Lower leg skin (tissue), 4 donors: ENCODE measurements around the gene SLC46A1. TPM values are rescaled to one million over a fixed set of nuclear protein-coding genes. Genes with fewer than 3 reads are reported as not detected.

Source experiments
- DNase-seq, 2 donors: peaks; one replicate each; pipeline ENCODE4 v3.0.0-alpha.2; 2019; ENCODE audit warnings: low spot score in 2 of 2
- H3K4me3 ChIP-seq: fragments of 200-600 bp; sonication (generic); 2 replicates; pipeline ENCODE4 v1.5.1; 2017; ENCODE audit warnings: mild to moderate bottlenecking, low read depth; ENCODE audit not compliant: poor library complexity, severe bottlenecking
- POLR2A ChIP-seq, 2 donors: fragments of 450-650 bp; IDR thresholded peaks; one replicate each; pipeline ENCODE4 v1.6.1; 2016 to 2017; ENCODE audit warnings: antibody characterized with exemption in 2 of 2, mild to moderate bottlenecking in 1 of 2, moderate library complexity in 1 of 2
- WGBS, 2 donors: methylation state at CpG; one replicate each; pipeline ENCODE4 v1.1.5; 2018; 5-methylcytosine and 5-hydroxymethylcytosine counted together
- intact Hi-C: fragments of 100-400 bp; cut with DNase I; formaldehyde crosslinking; loops from one replicate; pipeline ENCODE4 v1.15.0; 2023; ENCODE audit warnings: low total_unique reads
- total RNA-seq, 4 donors: library from RNA; depleted of rRNA; stranded (reverse); fragments of >200 nt; gene quantifications; one replicate each; pipeline ENCODE4 v1.1.0, GENCODE V29; 2016
- TF ChIP-seq, protein P1 (sequence below), 3 donors: fragments of 450-650 bp; IDR thresholded peaks; one replicate each; pipeline ENCODE4 v1.5.1; 2016; ENCODE audit warnings: antibody characterized with exemption in 3 of 3, mild to moderate bottlenecking in 3 of 3, moderate library complexity in 2 of 3

Gene SLC46A1
- total RNA-seq, 4 donors from 2014 or later, result 0.89 to 11.5 (median 4.5) TPM

DNA sequence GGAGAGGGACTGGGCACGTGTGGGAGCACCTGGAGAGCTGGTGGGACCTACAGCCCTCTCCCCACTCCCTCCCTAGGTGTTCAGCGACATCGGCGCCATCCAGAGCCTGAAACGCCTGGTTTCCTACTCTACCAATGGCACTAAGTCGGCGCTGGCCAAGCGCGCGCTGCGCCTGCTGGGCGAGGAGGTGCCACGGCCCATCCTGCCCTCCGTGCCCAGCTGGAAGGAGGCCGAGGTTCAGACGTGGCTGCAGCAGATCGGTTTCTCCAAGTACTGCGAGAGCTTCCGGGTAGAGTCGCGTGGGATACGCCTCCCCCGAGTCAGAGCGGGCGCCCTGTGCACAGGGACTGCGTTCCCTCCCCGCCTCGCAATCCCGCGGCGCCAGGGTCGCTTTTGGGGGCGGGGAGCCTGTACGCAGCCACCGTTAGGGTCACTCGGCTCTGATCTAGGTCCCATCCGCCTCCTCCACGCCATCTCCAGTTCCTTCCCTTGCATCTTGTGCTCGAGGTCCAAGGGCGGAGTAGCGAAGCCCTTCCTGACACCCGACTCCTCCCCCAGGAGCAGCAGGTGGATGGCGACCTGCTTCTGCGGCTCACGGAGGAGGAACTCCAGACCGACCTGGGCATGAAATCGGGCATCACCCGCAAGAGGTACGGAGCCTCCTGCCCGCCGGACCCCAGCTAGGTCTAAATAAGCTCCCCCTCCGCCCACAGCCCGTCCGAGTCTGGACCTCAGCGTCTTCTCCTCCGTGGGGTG, 21.6 kb downstream of the SLC46A1 start:
- 8 to 12% methylated on average over 42 to 54 of the region's 56 CpGs for WGBS, 2 donors
- TF ChIP-seq, protein P1, sequence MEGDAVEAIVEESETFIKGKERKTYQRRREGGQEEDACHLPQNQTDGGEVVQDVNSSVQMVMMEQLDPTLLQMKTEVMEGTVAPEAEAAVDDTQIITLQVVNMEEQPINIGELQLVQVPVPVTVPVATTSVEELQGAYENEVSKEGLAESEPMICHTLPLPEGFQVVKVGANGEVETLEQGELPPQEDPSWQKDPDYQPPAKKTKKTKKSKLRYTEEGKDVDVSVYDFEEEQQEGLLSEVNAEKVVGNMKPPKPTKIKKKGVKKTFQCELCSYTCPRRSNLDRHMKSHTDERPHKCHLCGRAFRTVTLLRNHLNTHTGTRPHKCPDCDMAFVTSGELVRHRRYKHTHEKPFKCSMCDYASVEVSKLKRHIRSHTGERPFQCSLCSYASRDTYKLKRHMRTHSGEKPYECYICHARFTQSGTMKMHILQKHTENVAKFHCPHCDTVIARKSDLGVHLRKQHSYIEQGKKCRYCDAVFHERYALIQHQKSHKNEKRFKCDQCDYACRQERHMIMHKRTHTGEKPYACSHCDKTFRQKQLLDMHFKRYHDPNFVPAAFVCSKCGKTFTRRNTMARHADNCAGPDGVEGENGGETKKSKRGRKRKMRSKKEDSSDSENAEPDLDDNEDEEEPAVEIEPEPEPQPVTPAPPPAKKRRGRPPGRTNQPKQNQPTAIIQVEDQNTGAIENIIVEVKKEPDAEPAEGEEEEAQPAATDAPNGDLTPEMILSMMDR (IDR thresholded peaks at IDR 0.05), result no peak
- no peak for TF ChIP-seq POLR2A (IDR thresholded peaks at IDR 0.05)
- intact Hi-C loops, result no loop called here
- peak; percentile 58 to 93 for DNase-seq
- peak overlapping the region; percentile 44 for H3K4me3 ChIP-seq

DNA sequence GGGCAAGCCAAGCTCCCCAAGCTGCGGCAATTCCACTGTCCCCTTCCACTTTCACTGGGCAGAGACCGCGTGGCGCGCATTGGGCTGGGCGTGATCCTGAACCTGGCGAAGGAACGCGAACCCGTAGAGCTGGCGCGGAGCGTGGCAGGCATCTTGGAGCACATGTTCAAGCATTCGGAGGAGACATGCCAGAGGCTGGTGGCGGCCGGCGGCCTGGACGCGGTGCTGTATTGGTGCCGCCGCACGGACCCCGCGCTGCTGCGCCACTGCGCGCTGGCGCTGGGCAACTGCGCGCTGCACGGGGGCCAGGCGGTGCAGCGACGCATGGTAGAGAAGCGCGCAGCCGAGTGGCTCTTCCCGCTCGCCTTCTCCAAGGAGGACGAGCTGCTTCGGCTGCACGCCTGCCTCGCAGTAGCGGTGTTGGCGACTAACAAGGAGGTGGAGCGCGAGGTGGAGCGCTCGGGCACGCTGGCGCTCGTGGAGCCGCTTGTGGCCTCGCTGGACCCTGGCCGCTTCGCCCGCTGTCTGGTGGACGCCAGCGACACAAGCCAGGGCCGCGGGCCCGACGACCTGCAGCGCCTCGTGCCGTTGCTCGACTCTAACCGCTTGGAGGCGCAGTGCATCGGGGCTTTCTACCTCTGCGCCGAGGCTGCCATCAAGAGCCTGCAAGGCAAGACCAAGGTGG, 24.7 kb downstream of the SLC46A1 start:
- intact Hi-C loops, result no loop called here
- no peak overlapping the region for H3K4me3 ChIP-seq
- no peak for TF ChIP-seq POLR2A (IDR thresholded peaks at IDR 0.05)
- TF ChIP-seq, protein P1 (IDR thresholded peaks at IDR 0.05), result no peak
- no peak for DNase-seq
- WGBS, 2 donors, result 34 to 49% methylated on average over 23 to 59 of the region's 72 CpGs

DNA sequence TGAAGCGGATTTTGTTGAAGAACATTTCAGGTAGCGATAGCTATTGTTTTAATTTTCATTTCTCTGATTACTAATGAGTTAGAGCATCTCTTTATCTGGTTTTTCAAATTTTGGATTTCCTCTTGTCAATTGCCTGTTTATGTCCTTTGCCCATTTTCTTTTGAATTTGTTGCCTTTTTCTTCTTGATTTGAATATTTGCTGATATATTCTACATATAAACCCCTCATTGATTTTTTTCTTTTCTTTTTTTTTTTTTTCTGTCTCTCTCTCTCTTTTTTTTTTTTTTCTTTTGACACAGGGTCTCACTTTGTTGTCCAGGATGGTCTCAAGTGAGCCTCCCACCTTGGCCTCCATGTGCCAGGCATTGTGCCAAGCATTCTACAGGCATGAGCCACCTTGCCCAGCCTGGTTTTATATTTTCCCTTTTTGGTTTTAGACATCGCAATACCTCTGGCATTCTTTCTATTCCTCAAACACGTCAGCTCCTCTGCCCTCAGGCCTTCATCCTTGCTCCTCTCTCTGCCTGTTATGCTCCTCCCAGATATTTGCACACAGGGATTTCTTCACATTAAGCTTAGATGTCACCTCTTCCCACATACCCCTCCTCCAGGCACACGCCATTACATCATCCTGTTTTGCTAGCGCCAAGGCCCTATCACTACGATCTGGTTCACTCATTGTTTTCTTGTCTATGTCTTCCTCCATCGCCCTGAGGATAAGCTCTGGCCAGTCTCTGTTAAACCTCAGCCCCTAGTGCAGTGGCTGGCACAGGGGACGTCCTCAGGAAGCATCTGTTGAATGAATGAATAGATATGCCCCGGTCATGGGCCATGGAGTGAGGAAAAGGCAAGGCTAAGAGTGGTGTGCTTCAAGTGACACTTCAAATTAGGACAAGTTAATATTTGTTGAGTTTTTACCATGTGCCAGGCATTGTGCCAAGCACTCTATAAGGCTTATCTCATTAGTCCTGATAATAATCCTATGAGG, 25.9 kb downstream of the SLC46A1 start:
- no peak overlapping the region for H3K4me3 ChIP-seq
- DNase-seq, result no peak
- intact Hi-C loops, result no loop called here
- TF ChIP-seq, protein P1 (IDR thresholded peaks at IDR 0.05), result no peak
- no peak for TF ChIP-seq POLR2A (IDR thresholded peaks at IDR 0.05)
- WGBS, 2 donors, result 66 to 73% methylated on average over 10 of the region's 10 CpGs

DNA sequence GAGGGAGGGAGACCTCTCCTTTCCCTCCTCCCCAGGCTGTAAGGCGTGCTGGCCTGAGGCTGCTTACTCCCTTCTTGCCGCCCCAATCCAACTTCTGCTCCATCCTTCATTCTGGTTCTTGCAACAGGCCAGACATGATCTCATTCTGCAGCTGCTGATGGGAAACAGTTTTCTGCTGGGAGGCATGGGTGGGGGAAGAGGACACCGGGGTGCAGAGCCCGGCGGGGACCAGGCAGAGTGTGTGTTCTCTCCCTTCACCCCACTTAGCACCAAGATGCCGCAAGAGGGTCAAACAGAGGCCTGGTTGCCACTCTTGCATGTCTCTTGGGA, 33.1 kb downstream of the SLC46A1 start:
- WGBS, 2 donors, result 79 to 86% methylated on average over 6 of the region's 6 CpGs
- intact Hi-C loops, result no loop called here
- H3K4me3 ChIP-seq, result no peak overlapping the region
- DNase-seq, result no peak
- TF ChIP-seq POLR2A (IDR thresholded peaks at IDR 0.05), result no peak
- TF ChIP-seq, protein P1 (IDR thresholded peaks at IDR 0.05), result no peak

DNA sequence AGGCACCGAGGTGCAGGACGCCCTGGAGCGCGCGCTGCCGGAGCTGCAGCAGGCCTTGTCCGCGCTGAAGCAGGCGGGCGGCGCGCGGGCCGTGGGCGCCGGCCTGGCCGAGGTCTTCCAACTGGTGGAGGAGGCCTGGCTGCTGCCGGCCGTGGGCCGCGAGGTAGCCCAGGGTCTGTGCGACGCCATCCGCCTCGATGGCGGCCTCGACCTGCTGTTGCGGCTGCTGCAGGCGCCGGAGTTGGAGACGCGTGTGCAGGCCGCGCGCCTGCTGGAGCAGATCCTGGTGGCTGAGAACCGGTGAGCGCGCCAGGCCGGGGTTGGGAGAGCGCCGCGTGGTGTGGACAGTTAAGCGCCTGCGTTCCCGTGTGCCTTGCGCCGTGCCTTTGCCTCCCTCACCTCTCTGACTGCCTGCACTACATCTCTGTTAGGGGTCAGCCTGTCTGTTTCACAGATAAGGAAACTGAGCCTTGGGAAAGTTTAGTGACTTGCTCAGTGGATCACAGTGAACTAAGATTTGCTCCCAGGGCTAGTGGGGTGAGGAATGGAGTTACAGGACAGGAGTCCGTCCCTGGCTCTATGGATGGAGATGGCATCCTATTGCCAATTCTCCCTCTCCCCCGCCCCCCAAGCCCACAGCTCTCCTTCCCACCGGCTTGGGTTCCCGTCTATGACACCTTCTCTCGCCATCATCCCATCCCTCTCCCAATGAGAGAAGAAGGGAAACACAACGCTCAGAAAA, 33.6 kb downstream of the SLC46A1 start:
- peak overlapping the region; percentile 34 for H3K4me3 ChIP-seq
- intact Hi-C loops, result no loop called here
- TF ChIP-seq, protein P1 (IDR thresholded peaks at IDR 0.05), result no peak
- no peak for TF ChIP-seq POLR2A (IDR thresholded peaks at IDR 0.05)
- WGBS, 2 donors, result 19 to 25% methylated on average over 18 to 27 of the region's 53 CpGs
- no peak for DNase-seq
